A673 (cell line): Measurements from ENCODE around the gene TLE1. TPM values are rescaled to one million over a fixed set of nuclear protein-coding genes. Genes with fewer than 3 reads are reported as not detected.

ENCODE experiments used
- BruUV-seq: library from RNA; stranded (reverse); fragments of 400-500 nt; replicated peaks from 2 replicates; lab custom pipeline; 2021; lab: Mats Ljungman, UMichigan
- CTCF ChIA-PET: fragments of 300-600 bp; sonication (Branson Sonifier 250); formaldehyde crosslinking; loops from one replicate; lab custom pipeline; 2022; ENCODE audit warnings: antibody characterized with exemption; lab: Charles Lee
- POLR2A ChIA-PET: fragments of 300-600 bp; sonication (Branson Sonifier 250); formaldehyde crosslinking; loops from one replicate; lab custom pipeline; 2022; ENCODE audit warnings: antibody characterized with exemption; ENCODE audit not compliant: low non-redundant PET; lab: Charles Lee
- DNase-seq: peaks from one replicate; pipeline ENCODE4 v3.0.0-alpha.2; 2015; ENCODE audit warnings: low spot score
- H3K27ac ChIP-seq: fragments of 200-600 bp; sonication (generic); 2 replicates; pipeline ENCODE4 v1.5.1; 2016; ENCODE audit warnings: mixed run types, low read depth, mild to moderate bottlenecking, mixed read lengths, antibody characterized with exemption, low read length; ENCODE audit not compliant: poor library complexity, severe bottlenecking
- H3K27me3 ChIP-seq: fragments of 200-600 bp; sonication (generic); replicated peaks from 2 replicates; pipeline ENCODE4 v1.6.1; 2017; ENCODE audit warnings: mixed run types, low read depth, mild to moderate bottlenecking, mixed read lengths, antibody characterized with exemption, low read length; ENCODE audit not compliant: insufficient read depth, poor library complexity
- H3K36me3 ChIP-seq: fragments of 200-600 bp; sonication (generic); 2 replicates; pipeline ENCODE4 v1.6.1; 2016; ENCODE audit warnings: mixed run types, mild to moderate bottlenecking, mixed read lengths, antibody characterized with exemption, low read length; ENCODE audit not compliant: insufficient read depth, poor library complexity, severe bottlenecking
- H3K4me1 ChIP-seq: fragments of 200-600 bp; sonication (generic); 2 replicates; pipeline ENCODE4 v1.6.1; 2017; ENCODE audit warnings: mixed run types, mild to moderate bottlenecking, mixed read lengths, antibody characterized with exemption, low read length; ENCODE audit not compliant: insufficient read depth, poor library complexity, severe bottlenecking
- H3K4me3 ChIP-seq: fragments of 200-600 bp; sonication (generic); 2 replicates; pipeline ENCODE4 v1.5.1; 2016; ENCODE audit warnings: low read depth, mixed run types, mild to moderate bottlenecking, mixed read lengths, low read length; ENCODE audit not compliant: poor library complexity, severe bottlenecking
- H3K9me3 ChIP-seq: fragments of 200-600 bp; sonication (generic); 2 replicates; pipeline ENCODE4 v1.6.1; 2016; ENCODE audit warnings: mixed run types, low read depth, mild to moderate bottlenecking, mixed read lengths, antibody characterized with exemption, low read length; ENCODE audit not compliant: poor library complexity, severe bottlenecking
- CTCF ChIP-seq: fragments of 300-800, 200-600 bp; sonication (generic); conservative IDR thresholded peaks from 2 replicates; pipeline ENCODE4 v1.5.1; 2017; ENCODE audit warnings: low read depth, mild to moderate bottlenecking, antibody characterized with exemption, low read length, moderate library complexity, mixed read lengths
- EZH2 ChIP-seq: fragments of 200-600 bp; sonication (generic); IDR thresholded peaks from 2 replicates; pipeline ENCODE4 v1.6.1; 2017; ENCODE audit warnings: borderline replicate concordance, low read depth, mild to moderate bottlenecking, mixed read lengths, antibody characterized with exemption, low read length; ENCODE audit not compliant: poor library complexity, severe bottlenecking
- intact Hi-C: fragments of 100-400 bp; cut with micrococcal nuclease; formaldehyde crosslinking; loops from one replicate; pipeline ENCODE4 v1.10.0; 2022; ENCODE audit not compliant: unreplicated experiment
- total RNA-seq: library from RNA; stranded (reverse); gene quantifications from 2 replicates; pipeline ENCODE4 v1.2.3, GENCODE V29; 2021

Gene TLE1
- total RNA-seq, 1 experiment from 2014 or later, result 2.2 TPM

DNA sequence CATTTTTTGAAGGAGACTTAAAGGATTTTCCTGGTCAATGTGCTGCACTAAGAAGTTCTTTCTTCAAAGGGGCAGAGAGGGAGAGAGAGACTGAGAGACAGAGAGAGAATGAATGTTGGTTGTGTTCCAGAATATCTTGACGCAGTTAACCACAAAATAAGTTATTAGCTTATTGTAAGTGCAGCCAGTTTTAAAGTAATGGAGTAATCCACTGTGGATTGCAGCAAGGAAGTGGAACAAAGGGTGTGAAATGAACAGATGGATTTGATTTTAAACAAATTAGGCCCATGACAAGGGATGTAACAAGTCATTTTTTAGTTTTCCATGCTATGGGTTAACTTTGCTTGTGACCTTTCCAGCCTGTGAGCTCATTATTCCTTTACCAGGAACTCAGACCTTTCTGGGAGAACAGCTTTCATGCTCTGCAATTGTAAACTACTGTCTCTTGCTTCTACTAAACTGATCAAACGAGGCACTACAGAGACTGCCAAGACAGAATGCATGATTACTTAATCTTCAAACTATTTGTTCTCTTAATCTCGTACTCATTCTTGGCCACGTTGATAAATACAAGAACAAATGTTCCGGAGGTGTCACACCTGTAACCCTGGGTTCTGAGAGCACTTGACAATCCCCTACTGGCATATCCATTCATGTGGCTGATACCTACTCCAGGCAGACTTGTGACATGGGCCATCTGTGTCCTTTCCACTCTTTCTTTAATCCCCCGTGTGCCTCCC, 131.1 kb downstream of the TLE1 start:
- POLR2A ChIA-PET, result no interaction called here
- intact Hi-C loops, result no loop called here
- Histone ChIP-seq H3K36me3 (no peaks in the 10 kb centered on the region), H3K4me1 (no peaks in the 10 kb centered on the region), H3K9me3 (no peaks in the 10 kb centered on the region), H3K27ac (no peak overlapping the region), H3K27me3 (no peaks in the 10 kb centered on the region), H3K4me3 (no peak overlapping the region)
- CTCF ChIA-PET, result no interaction called here
- peak; percentile 7 for DNase-seq
- no peak for TF ChIP-seq EZH2
- TF ChIP-seq CTCF, result no peak
- no TSS peak for BruUV-seq

DNA sequence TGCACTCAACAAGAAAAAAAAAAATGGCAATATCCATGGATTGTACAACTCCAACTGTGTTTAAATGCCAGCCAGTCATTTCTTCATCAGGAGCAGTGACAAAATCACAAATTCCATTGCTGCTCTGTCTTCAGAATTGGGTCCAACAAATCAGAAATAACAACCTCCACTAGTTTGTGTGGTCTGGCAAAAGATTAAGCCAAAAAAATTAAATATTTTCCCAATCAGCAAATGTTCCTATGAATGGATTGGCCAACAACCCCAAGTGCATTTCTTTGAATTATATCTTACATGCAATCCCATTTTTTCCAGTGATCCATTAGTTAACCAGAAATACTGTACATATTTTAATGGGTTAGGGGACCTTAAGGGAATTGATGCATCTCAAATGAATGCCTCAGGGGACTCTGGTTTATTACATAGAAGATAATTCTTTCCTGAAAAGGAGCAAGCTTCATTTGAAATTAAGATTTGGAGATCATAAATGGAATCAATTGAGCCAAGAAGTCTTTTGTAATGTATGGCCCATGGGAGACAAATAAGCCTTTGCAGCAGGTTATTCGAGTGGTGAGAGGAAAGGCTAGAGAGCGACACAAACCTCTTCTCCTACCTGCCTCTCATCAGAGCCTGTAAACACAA, 131.8 kb downstream of the TLE1 start:
- Histone ChIP-seq H3K4me1 (no peaks in the 10 kb centered on the region), H3K27me3 (peaks cover 5% of the 10 kb centered on the region), H3K9me3 (no peaks in the 10 kb centered on the region), H3K27ac (no peak overlapping the region), H3K36me3 (no peaks in the 10 kb centered on the region), H3K4me3 (no peak overlapping the region)
- POLR2A ChIA-PET, result no interaction called here
- peak; percentile 6 for DNase-seq
- no TSS peak for BruUV-seq
- intact Hi-C loops, result no loop called here
- TF ChIP-seq EZH2 (no peak), CTCF (no peak)
- CTCF ChIA-PET, result no interaction called here

DNA sequence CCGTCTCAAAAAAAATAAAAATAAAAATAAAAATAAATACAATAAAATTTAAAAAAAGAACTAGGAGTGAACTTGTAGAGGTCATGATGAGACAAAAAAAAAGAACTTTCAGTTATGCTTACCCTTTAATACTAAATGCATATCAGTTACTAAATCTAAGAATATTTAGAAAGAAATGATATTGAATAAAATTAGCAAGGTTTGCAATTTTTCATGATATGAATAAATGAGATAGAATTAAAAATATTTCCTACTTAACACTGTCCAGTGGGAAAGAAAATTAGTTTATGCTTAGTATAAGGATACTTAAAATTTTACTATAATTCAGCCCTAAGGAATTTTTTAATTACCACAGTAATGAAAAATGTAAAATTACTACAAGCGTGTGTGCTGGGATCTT, 132.4 kb downstream of the TLE1 start:
- CTCF ChIA-PET, result no interaction called here

More for the DNA sequence above, 132.4 kb downstream of the TLE1 start:
- peaks cover 9% of the 10 kb centered on the region for H3K27me3 ChIP-seq
- DNase-seq, result no peak
- POLR2A ChIA-PET, result no interaction called here
- BruUV-seq, result no TSS peak
- H3K9me3 ChIP-seq, result no peaks in the 10 kb centered on the region
- intact Hi-C loops, result no loop called here
- no peak overlapping the region for H3K27ac ChIP-seq
- no peak overlapping the region for H3K4me3 ChIP-seq
- no peaks in the 10 kb centered on the region for H3K36me3 ChIP-seq
- H3K4me1 ChIP-seq, result no peaks in the 10 kb centered on the region
- no peak for TF ChIP-seq CTCF
- TF ChIP-seq EZH2, result no peak
